GM23338 (cell line): Measurements from ENCODE around the gene LRRC2. TPM values are rescaled to one million over a fixed set of nuclear protein-coding genes. Genes with fewer than 3 reads are reported as not detected.

Source experiments
- ATAC-seq: fragments of 200-7000 bp; cut with Tn5 transposase; 3 replicates; pipeline ENCODE4 v1.9.1; 2020
- DNase-seq: peaks from one replicate; pipeline ENCODE4 v3.0.0-alpha.2; 2015; ENCODE audit warnings: low spot score
- H2AFZ ChIP-seq: fragments of 200-600 bp; sonication (generic); 2 replicates; pipeline ENCODE4 v1.8.0; 2016; ENCODE audit warnings: antibody characterized with exemption, mild to moderate bottlenecking, moderate library complexity
- H3F3A ChIP-seq: fragments of 200-600 bp; sonication (generic); replicated peaks from 2 replicates; pipeline ENCODE4 v1.8.0; 2017; ENCODE audit warnings: antibody characterized with exemption, mixed run types, low read depth
- H3K27ac ChIP-seq: fragments of 200-600 bp; sonication (generic); 2 replicates; pipeline ENCODE4 v1.6.1; 2016; ENCODE audit warnings: low read depth
- H3K27me3 ChIP-seq: fragments of 200-600 bp; sonication (generic); 2 replicates; pipeline ENCODE4 v1.8.0; 2016; ENCODE audit warnings: mild to moderate bottlenecking, mixed run types, moderate library complexity; ENCODE audit not compliant: insufficient read depth
- H3K36me3 ChIP-seq: fragments of 200-600 bp; sonication (generic); 2 replicates; pipeline ENCODE4 v1.8.0; 2016; ENCODE audit warnings: mild to moderate bottlenecking; ENCODE audit not compliant: insufficient read depth
- H3K4me1 ChIP-seq: fragments of 200-600 bp; sonication (generic); 2 replicates; pipeline ENCODE4 v1.8.0; 2016; ENCODE audit warnings: mild to moderate bottlenecking, moderate library complexity; ENCODE audit not compliant: insufficient read depth
- H3K4me2 ChIP-seq: fragments of 200-600 bp; sonication (generic); 2 replicates; pipeline ENCODE4 v1.7.1; 2017; ENCODE audit warnings: mixed run types
- H3K4me3 ChIP-seq: fragments of 200-600 bp; sonication (generic); 2 replicates; pipeline ENCODE4 v1.6.1; 2016; ENCODE audit warnings: mixed run types
- H3K79me2 ChIP-seq: fragments of 200-600 bp; sonication (generic); replicated peaks from 2 replicates; pipeline ENCODE4 v1.8.0; 2017; ENCODE audit warnings: mild to moderate bottlenecking; ENCODE audit not compliant: insufficient read depth
- H3K9me2 ChIP-seq: fragments of 200-600 bp; sonication (generic); 2 replicates; pipeline ENCODE4 v1.8.0; 2017; ENCODE audit not compliant: insufficient read depth
- H4K20me1 ChIP-seq: fragments of 200-600 bp; sonication (generic); replicated peaks from 2 replicates; pipeline ENCODE4 v1.8.0; 2017; ENCODE audit warnings: mild to moderate bottlenecking; ENCODE audit not compliant: insufficient read depth
- H3K27ac Mint-ChIP-seq: 2 replicates; pipeline ENCODE4 v1.8.0; 2020; ENCODE audit warnings: inconsistent platforms, mild to moderate bottlenecking, moderate library complexity, mixed read lengths
- H3K27me3 Mint-ChIP-seq: 3 replicates; pipeline ENCODE4 v1.8.0; 2022; ENCODE audit warnings: low read depth, mild to moderate bottlenecking, moderate library complexity, mixed read lengths, inconsistent platforms; ENCODE audit not compliant: insufficient read depth, poor library complexity
- H3K36me3 Mint-ChIP-seq: 3 replicates; pipeline ENCODE4 v1.8.0; 2021; ENCODE audit warnings: low read depth, mild to moderate bottlenecking, inconsistent platforms, moderate library complexity, mixed read lengths
- H3K4me1 Mint-ChIP-seq: 3 replicates; pipeline ENCODE4 v1.8.0; 2020; ENCODE audit warnings: mild to moderate bottlenecking, inconsistent platforms, mixed read lengths
- H3K4me3 Mint-ChIP-seq: 3 replicates; pipeline ENCODE4 v1.8.0; 2021; ENCODE audit warnings: moderate library complexity, mild to moderate bottlenecking, inconsistent platforms, mixed read lengths
- H3K9me3 Mint-ChIP-seq: 3 replicates; pipeline ENCODE4 v1.8.0; 2020; ENCODE audit warnings: moderate library complexity, mild to moderate bottlenecking, inconsistent platforms, mixed read lengths
- CREB1 ChIP-seq: fragments of 250-450 bp; sonication (Bioruptor Pico); IDR thresholded peaks from 2 replicates; pipeline ENCODE4 v1.5.0; 2020; ENCODE audit warnings: low read depth, mild to moderate bottlenecking, moderate library complexity
- ETS1 ChIP-seq: IDR thresholded peaks from 2 replicates; pipeline ENCODE4 v1.6.1; 2016; ENCODE audit warnings: antibody characterized with exemption
- NANOG ChIP-seq: IDR thresholded peaks from 2 replicates; pipeline ENCODE4 v1.6.1; 2016; ENCODE audit warnings: antibody characterized with exemption, borderline replicate concordance
- POLR2AphosphoS5 ChIP-seq: IDR thresholded peaks from 2 replicates; pipeline ENCODE4 v1.6.1; 2016; ENCODE audit warnings: antibody characterized with exemption, low read depth
- polyA plus RNA-seq: library from polyadenylated mRNA; unstranded; fragments of >200 nt; fragmentation: Nextera tagmentation; extraction: Ambion mirVana; gene quantifications from 2 replicates; pipeline ENCODE4 v1.2.1, GENCODE V29; 2016
- total RNA-seq: library from RNA; depleted of rRNA; stranded (reverse); fragments of >200 nt; shearing (Covaris generic); gene quantifications from 2 replicates; pipeline ENCODE4 v1.2.3, GENCODE V29; 2014
- TF ChIP-seq, protein P1 (sequence below), 2 experiments: fragments of 200-600 bp in 1 of 2; sonication (generic) in 1 of 2; conservative IDR thresholded peaks; 2 replicates each; pipeline versions ENCODE4 v1.5.1 to v1.6.1; 2016 to 2017; ENCODE audit warnings: antibody characterized with exemption in 2 of 2, low read depth in 2 of 2, mild to moderate bottlenecking in 2 of 2, moderate library complexity in 1 of 2

Gene LRRC2
- total and polyA plus RNA-seq, 2 experiments from 2014 or later: 6.5 to 7.1 TPM

- TF ChIP-seq, protein P1, sequence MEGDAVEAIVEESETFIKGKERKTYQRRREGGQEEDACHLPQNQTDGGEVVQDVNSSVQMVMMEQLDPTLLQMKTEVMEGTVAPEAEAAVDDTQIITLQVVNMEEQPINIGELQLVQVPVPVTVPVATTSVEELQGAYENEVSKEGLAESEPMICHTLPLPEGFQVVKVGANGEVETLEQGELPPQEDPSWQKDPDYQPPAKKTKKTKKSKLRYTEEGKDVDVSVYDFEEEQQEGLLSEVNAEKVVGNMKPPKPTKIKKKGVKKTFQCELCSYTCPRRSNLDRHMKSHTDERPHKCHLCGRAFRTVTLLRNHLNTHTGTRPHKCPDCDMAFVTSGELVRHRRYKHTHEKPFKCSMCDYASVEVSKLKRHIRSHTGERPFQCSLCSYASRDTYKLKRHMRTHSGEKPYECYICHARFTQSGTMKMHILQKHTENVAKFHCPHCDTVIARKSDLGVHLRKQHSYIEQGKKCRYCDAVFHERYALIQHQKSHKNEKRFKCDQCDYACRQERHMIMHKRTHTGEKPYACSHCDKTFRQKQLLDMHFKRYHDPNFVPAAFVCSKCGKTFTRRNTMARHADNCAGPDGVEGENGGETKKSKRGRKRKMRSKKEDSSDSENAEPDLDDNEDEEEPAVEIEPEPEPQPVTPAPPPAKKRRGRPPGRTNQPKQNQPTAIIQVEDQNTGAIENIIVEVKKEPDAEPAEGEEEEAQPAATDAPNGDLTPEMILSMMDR (conservative IDR thresholded peaks at IDR 0.05; ENCODE audit: low read depth in 2 of 2): peak; percentile 7 to 25; a peak in 2 of 4 replicates
These were observed 19.9 kb upstream of the LRRC2 start (continued) for GRCh38 chr3:46585799-46586693.

DNA sequence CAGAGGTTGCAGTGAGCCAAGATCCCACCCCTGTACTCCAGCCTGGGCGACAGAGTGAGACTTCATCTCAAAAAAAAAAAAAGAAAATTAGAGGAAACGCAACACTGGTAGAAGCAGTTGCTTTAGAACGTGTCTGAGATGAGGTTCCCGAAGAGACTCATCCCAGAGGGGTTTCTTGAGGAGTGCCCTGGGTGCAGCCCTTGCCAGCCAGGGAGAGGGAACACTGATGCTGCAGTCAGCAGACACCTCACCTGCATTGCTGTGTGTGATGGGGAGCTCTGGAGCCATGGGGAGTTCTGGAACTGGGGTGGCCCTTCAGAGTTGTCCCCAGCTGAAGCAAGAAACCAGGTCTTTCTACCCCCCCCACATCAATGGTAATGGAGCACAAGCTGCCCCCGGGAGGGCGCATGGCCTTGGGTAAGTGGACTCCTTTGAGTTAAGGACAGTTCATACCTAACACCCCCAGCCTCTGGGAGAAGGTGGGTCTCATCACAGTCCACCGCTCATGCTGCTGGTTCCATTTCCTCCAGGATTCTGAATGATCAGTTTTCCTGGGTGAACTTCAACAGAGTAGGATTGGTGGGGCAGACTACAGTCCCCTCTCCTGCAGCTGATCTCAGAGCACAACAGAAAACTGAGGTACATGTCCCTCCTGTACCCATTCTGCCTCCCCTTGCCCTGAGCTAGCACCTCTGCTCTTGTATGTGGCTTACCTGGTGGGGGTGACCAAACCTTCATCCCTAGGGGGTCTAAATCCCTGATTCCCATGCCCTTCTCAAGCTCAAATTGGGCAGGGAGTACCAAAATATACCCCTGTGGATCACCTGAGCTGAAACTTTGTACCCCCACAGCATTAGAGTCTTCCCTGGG is 18.7 kb upstream of the LRRC2 start:
- H3K4me1 Mint-ChIP-seq: peaks cover 47% of the 10 kb centered on the region
- H3K4me3 Mint-ChIP-seq: no peak overlapping the region
- TF ChIP-seq ETS1 (0 out of 2 replicates have a peak, but pooled peaks have one; percentile 14), NANOG (no peak), POLR2AphosphoS5 (peak; percentile 42)
- H3K27me3 ChIP-seq: no peaks in the 10 kb centered on the region
- no peaks in the 10 kb centered on the region for H3K9me2 ChIP-seq
- H3K36me3 ChIP-seq: peaks cover 76% of the 10 kb centered on the region
- DNase-seq (no peak), ATAC-seq (no peak; the same call in 2 of the 3 replicates)
- peaks cover 21% of the 10 kb centered on the region; the same call in 1 of the 2 replicates for H4K20me1 ChIP-seq
- no peak overlapping the region for H3K4me3 ChIP-seq
- H3K9me3 Mint-ChIP-seq: peaks cover 77% of the 10 kb centered on the region
- peaks cover 44% of the 10 kb centered on the region for H3K27me3 Mint-ChIP-seq
- no peak overlapping the region for H3K27ac Mint-ChIP-seq
- peaks cover 68% of the 10 kb centered on the region for H3F3A ChIP-seq
- peaks cover 100% of the 10 kb centered on the region for H3K36me3 Mint-ChIP-seq
- H3K4me1 ChIP-seq: peaks cover 32% of the 10 kb centered on the region
- no peak overlapping the region for H3K4me2 ChIP-seq
- peaks cover 19% of the 10 kb centered on the region for H3K79me2 ChIP-seq
- peak overlapping the region; percentile 58 for H3K27ac ChIP-seq
- no peak overlapping the region for H2AFZ ChIP-seq

GRCh38 chr3:46580675-46581074 is 14.6 kb upstream of the LRRC2 start:
- peaks cover 80% of the 10 kb centered on the region for H3K36me3 Mint-ChIP-seq
- H4K20me1 ChIP-seq: peaks cover 28% of the 10 kb centered on the region; the same call in 1 of the 2 replicates
- H3K79me2 ChIP-seq: peaks cover 43% of the 10 kb centered on the region
- H2AFZ ChIP-seq: no peak overlapping the region
- peak overlapping the region; percentile 75; the same call in 1 of the 2 replicates for H3K27ac Mint-ChIP-seq
- H3K4me1 ChIP-seq: peaks cover 41% of the 10 kb centered on the region
- H3K4me2 ChIP-seq: peak overlapping the region; percentile 98
- H3F3A ChIP-seq: peaks cover 70% of the 10 kb centered on the region
- H3K36me3 ChIP-seq: peaks cover 66% of the 10 kb centered on the region
- peaks cover 24% of the 10 kb centered on the region for H3K27me3 Mint-ChIP-seq
- H3K9me3 Mint-ChIP-seq: peaks cover 43% of the 10 kb centered on the region
- peaks cover 56% of the 10 kb centered on the region for H3K4me1 Mint-ChIP-seq
- H3K27ac ChIP-seq: peak overlapping the region; percentile 99
- peak overlapping the region; percentile 89 for H3K4me3 ChIP-seq
- H3K27me3 ChIP-seq: no peaks in the 10 kb centered on the region
- no peak for TF ChIP-seq CREB1 (CRISPR knock-in tag)
- TF ChIP-seq POLR2AphosphoS5: peak; percentile 52; the same call in 1 of the 2 replicates
- no peak for TF ChIP-seq NANOG
- H3K9me2 ChIP-seq: no peaks in the 10 kb centered on the region
- DNase-seq: no peak
- ATAC-seq: no peak
- peak overlapping the region; percentile 92 for H3K4me3 Mint-ChIP-seq
